Neural progenitor cell (in vitro differentiated cells): ENCODE results near the gene KCNAB1. TPM values are rescaled to one million over a fixed set of nuclear protein-coding genes. Genes with fewer than 3 reads are reported as not detected.
A peak's percentile ranks its signal among the peaks of the same experiment; 100 is the strongest.

Source experiments
- DNase-seq: peaks from one replicate; pipeline ENCODE4 v3.0.0-alpha.2; 2016; ENCODE audit warnings: low spot score
- H2AFZ ChIP-seq: fragments of 200-600 bp; sonication (generic); replicated peaks from 2 replicates; pipeline ENCODE4 v1.6.1; 2016; ENCODE audit warnings: antibody characterized with exemption
- H3F3A ChIP-seq: fragments of 200-600 bp; sonication (generic); 2 replicates; pipeline ENCODE4 v1.6.1; 2016; ENCODE audit warnings: antibody characterized with exemption, low read depth
- H3K27ac ChIP-seq: fragments of 200-600 bp; sonication (generic); 2 replicates; pipeline ENCODE4 v1.5.1; 2016; ENCODE audit warnings: mild to moderate bottlenecking
- H3K27me3 ChIP-seq: fragments of 200-600 bp; sonication (generic); 2 replicates; pipeline ENCODE4 v1.6.1; 2016; ENCODE audit warnings: mild to moderate bottlenecking, moderate library complexity
- H3K36me3 ChIP-seq: fragments of 200-600 bp; sonication (generic); 2 replicates; pipeline ENCODE4 v1.5.1; 2016
- H3K4me1 ChIP-seq: fragments of 200-600 bp; sonication (generic); 2 replicates; pipeline ENCODE4 v1.6.1; 2016; ENCODE audit warnings: mixed run types
- H3K4me2 ChIP-seq: fragments of 200-600 bp; sonication (generic); 2 replicates; pipeline ENCODE4 v1.6.1; 2016
- H3K4me3 ChIP-seq: fragments of 200-600 bp; sonication (generic); 2 replicates; pipeline ENCODE4 v1.5.1; 2016
- H3K79me2 ChIP-seq: fragments of 200-600 bp; sonication (generic); 2 replicates; pipeline ENCODE4 v1.6.1; 2016; ENCODE audit warnings: low read depth
- H3K9ac ChIP-seq: fragments of 200-600 bp; sonication (generic); 2 replicates; pipeline ENCODE4 v1.6.1; 2016
- H3K9me3 ChIP-seq: fragments of 200-600 bp; sonication (generic); 2 replicates; pipeline ENCODE4 v1.5.1; 2016; ENCODE audit warnings: low read depth
- H4K20me1 ChIP-seq: fragments of 200-600 bp; sonication (generic); 2 replicates; pipeline ENCODE4 v1.6.1; 2016; ENCODE audit warnings: low read depth
- H3K27ac Mint-ChIP-seq: 3 replicates; pipeline ENCODE4 v1.8.0; 2021; ENCODE audit warnings: mixed read lengths
- H3K27me3 Mint-ChIP-seq: 2 replicates; pipeline ENCODE4 v1.8.0; 2022; ENCODE audit warnings: low read depth, mild to moderate bottlenecking, inconsistent platforms, moderate library complexity, mixed read lengths; ENCODE audit not compliant: insufficient read depth
- H3K36me3 Mint-ChIP-seq: 3 replicates; pipeline ENCODE4 v1.8.0; 2021; ENCODE audit warnings: mixed read lengths
- H3K4me1 Mint-ChIP-seq: 3 replicates; pipeline ENCODE4 v1.8.0; 2021; ENCODE audit warnings: mixed read lengths
- H3K4me3 Mint-ChIP-seq: 3 replicates; pipeline ENCODE4 v1.8.0; 2021; ENCODE audit warnings: mild to moderate bottlenecking, moderate library complexity, mixed read lengths
- H3K9me3 Mint-ChIP-seq: 3 replicates; pipeline ENCODE4 v1.8.0; 2020; ENCODE audit warnings: mixed read lengths
- EZH2 ChIP-seq: fragments of 200-600 bp; sonication (generic); IDR thresholded peaks from 2 replicates; pipeline ENCODE4 v1.6.1; 2017; ENCODE audit warnings: antibody characterized with exemption, mild to moderate bottlenecking, moderate library complexity
- EZH2phosphoT487 ChIP-seq: fragments of 200-600 bp; sonication (generic); IDR thresholded peaks from 2 replicates; pipeline ENCODE4 v1.6.1; 2017; ENCODE audit warnings: antibody characterized with exemption
- total RNA-seq: library from RNA; depleted of rRNA; stranded (reverse); fragments of >200 nt; gene quantifications from 2 replicates; pipeline ENCODE4 v1.2.3, GENCODE V29; 2015; ENCODE audit warnings: low replicate concordance
- TF ChIP-seq, protein P1 (sequence below): fragments of 200-600 bp; sonication (generic); IDR thresholded peaks from 2 replicates; pipeline ENCODE4 v1.5.1; 2017; ENCODE audit warnings: antibody characterized with exemption, mild to moderate bottlenecking

KCNAB1 gene
- total RNA-seq, 1 donor from 2014 or later: 0.24 TPM

DNA sequence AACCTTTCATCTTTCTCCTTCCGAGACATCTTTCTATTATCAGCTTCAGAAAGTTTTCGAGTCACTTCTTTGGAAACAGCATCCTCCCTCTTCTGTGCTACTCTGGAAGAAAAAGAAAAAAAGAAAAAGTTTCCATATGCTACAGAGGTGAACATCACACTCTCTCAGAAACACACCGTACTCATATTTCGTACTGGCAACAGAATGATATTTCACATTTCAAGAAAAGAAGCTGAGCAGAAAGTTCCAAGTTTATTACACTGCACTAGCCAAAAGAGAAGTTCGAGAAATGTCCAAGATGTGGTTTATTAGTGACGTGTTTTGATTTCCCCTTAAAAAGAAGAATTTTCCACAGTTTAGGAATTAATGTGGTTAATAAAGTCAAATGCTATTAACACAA is 428.5 kb downstream of the KCNAB1 start:
- H3K4me3 Mint-ChIP-seq: no peak overlapping the region
- peaks cover 85% of the 10 kb centered on the region for H3K79me2 ChIP-seq
- H3K9me3 ChIP-seq: no peaks in the 10 kb centered on the region
- peaks cover 37% of the 10 kb centered on the region for H3K36me3 Mint-ChIP-seq
- TF ChIP-seq EZH2phosphoT487: no peak
- TF ChIP-seq, protein P1, sequence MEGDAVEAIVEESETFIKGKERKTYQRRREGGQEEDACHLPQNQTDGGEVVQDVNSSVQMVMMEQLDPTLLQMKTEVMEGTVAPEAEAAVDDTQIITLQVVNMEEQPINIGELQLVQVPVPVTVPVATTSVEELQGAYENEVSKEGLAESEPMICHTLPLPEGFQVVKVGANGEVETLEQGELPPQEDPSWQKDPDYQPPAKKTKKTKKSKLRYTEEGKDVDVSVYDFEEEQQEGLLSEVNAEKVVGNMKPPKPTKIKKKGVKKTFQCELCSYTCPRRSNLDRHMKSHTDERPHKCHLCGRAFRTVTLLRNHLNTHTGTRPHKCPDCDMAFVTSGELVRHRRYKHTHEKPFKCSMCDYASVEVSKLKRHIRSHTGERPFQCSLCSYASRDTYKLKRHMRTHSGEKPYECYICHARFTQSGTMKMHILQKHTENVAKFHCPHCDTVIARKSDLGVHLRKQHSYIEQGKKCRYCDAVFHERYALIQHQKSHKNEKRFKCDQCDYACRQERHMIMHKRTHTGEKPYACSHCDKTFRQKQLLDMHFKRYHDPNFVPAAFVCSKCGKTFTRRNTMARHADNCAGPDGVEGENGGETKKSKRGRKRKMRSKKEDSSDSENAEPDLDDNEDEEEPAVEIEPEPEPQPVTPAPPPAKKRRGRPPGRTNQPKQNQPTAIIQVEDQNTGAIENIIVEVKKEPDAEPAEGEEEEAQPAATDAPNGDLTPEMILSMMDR: no peak
- H3K9ac ChIP-seq: peak overlapping the region; percentile 3
- no peak overlapping the region for H3K27ac Mint-ChIP-seq
- no peaks in the 10 kb centered on the region for H3K27me3 Mint-ChIP-seq
- peaks cover 16% of the 10 kb centered on the region for H4K20me1 ChIP-seq
- H3F3A ChIP-seq: no peaks in the 10 kb centered on the region
- H3K4me1 ChIP-seq: peaks cover 8% of the 10 kb centered on the region
- H3K9me3 Mint-ChIP-seq: no peaks in the 10 kb centered on the region
- no peaks in the 10 kb centered on the region for H3K27me3 ChIP-seq
- H3K4me2 ChIP-seq: no peak overlapping the region
- H3K27ac ChIP-seq: no peak overlapping the region
- peaks cover 4% of the 10 kb centered on the region for H3K36me3 ChIP-seq
- no peak overlapping the region for H3K4me3 ChIP-seq
- peaks cover 22% of the 10 kb centered on the region for H3K4me1 Mint-ChIP-seq
- H2AFZ ChIP-seq: no peak overlapping the region
- no peak for DNase-seq

DNA sequence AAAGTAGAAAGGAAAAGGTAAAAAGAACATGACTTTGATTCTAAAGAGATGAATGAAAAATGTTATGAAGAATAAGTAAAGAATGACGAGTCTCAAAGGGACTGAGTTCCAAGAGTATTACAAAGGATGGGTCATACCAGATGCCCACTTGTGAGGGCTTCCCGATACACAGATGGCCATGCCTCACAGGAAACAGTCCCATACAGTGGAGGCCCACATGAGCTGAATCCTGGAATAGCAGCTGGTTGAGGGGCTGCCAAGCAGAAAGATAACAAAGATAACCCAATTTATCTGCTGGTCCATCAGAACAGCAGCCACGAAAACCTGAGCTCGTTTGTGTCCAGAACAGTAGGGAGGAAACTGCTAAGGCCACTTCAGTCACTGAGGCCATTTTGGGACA is 430.9 kb downstream of the KCNAB1 start:
- Histone ChIP-seq H3K27ac (no peak overlapping the region), H2AFZ (no peak overlapping the region), H3K9ac (no peak overlapping the region), H4K20me1 (peaks cover 16% of the 10 kb centered on the region), H3K9me3 (no peaks in the 10 kb centered on the region), H3K4me1 (peaks cover 8% of the 10 kb centered on the region), H3K4me3 (no peak overlapping the region), H3K79me2 (peaks cover 86% of the 10 kb centered on the region), H3K27me3 (no peaks in the 10 kb centered on the region), H3K4me2 (no peak overlapping the region), H3K36me3 (peaks cover 4% of the 10 kb centered on the region), H3F3A (no peaks in the 10 kb centered on the region)
- H3K27ac Mint-ChIP-seq: no peak overlapping the region
- no peaks in the 10 kb centered on the region for H3K27me3 Mint-ChIP-seq
- no peak overlapping the region for H3K4me3 Mint-ChIP-seq
- H3K9me3 Mint-ChIP-seq: no peaks in the 10 kb centered on the region
- peaks cover 29% of the 10 kb centered on the region for H3K36me3 Mint-ChIP-seq
- peaks cover 29% of the 10 kb centered on the region for H3K4me1 Mint-ChIP-seq
- TF ChIP-seq, protein P1: no peak
- TF ChIP-seq EZH2phosphoT487: no peak
- TF ChIP-seq EZH2: no peak
- no peak for DNase-seq

DNA sequence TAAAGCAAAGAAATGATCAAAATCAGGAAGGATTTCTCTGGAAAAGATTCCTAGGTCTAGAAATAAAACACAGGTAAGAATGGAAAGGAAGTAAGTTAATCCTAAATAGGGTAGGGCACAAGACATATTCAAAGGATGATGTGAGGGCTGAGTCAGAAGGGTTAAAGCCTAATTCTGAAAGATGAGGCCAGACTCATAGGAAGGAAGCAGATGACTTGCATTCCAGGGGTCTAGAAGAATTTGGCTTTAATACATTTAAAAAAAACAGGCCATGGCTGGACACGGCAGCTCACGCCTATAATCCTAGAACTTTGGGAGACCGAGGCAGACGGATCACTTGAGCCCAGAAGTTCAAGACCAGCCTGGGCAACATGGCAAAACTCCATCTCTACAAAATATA is 431.4 kb downstream of the KCNAB1 start:
- Histone ChIP-seq H3K9me3 (no peaks in the 10 kb centered on the region), H3K36me3 (peaks cover 4% of the 10 kb centered on the region), H2AFZ (no peak overlapping the region), H3K27ac (no peak overlapping the region), H3K27me3 (no peaks in the 10 kb centered on the region), H3K4me3 (no peak overlapping the region), H3K4me1 (peaks cover 8% of the 10 kb centered on the region), H3K79me2 (peaks cover 81% of the 10 kb centered on the region), H3K9ac (no peak overlapping the region), H3K4me2 (no peak overlapping the region), H3F3A (no peaks in the 10 kb centered on the region), H4K20me1 (peaks cover 16% of the 10 kb centered on the region)
- DNase-seq: no peak
- no peaks in the 10 kb centered on the region for H3K9me3 Mint-ChIP-seq
- H3K4me3 Mint-ChIP-seq: no peak overlapping the region
- H3K27ac Mint-ChIP-seq: no peak overlapping the region
- H3K27me3 Mint-ChIP-seq: no peaks in the 10 kb centered on the region
- no peak for TF ChIP-seq EZH2phosphoT487
- no peak for TF ChIP-seq EZH2
- TF ChIP-seq, protein P1: no peak
- H3K36me3 Mint-ChIP-seq: peaks cover 25% of the 10 kb centered on the region
- peaks cover 29% of the 10 kb centered on the region for H3K4me1 Mint-ChIP-seq
